Activated CD8-positive, alpha-beta memory T cell treated with anti-CD3 and anti-CD28 coated beads, Interleukin-2, amount 50 U/mL, for 24 hours (primary cell): ENCODE results near the gene FBXW11.

Experiments used
- DNase-seq: peaks from one replicate; pipeline ENCODE4 v3.0.0-alpha.2; 2020; ENCODE audit errors: extremely low read depth

Gene FBXW11

GRCh38 chr5:172006321-172007174 is at the start of gene FBXW11:
FBXW11 (minus strand) TSS chr5:172006638; CDS start chr5:172006502, 136 bp downstream.
- DNase-seq = peak; percentile 93

GRCh38 chr5:172055996-172056395 is 49.6 kb upstream of the FBXW11 start:
- DNase-seq = no peak

- DNase-seq = no peak
These were observed 49.0 kb upstream of the FBXW11 start for GRCh38 chr5:172055421-172055820.

- DNase-seq = no peak
These were observed 48.2 kb upstream of the FBXW11 start for GRCh38 chr5:172054611-172055153.

GRCh38 chr5:172052450-172053236 is 46.2 kb upstream of the FBXW11 start:
- no peak for DNase-seq

- no peak for DNase-seq
These were observed 45.4 kb upstream of the FBXW11 start for GRCh38 chr5:172051643-172052339.

- DNase-seq = no peak
These were observed 43.6 kb upstream of the FBXW11 start for GRCh38 chr5:172050080-172050479.

- no peak for DNase-seq
These were observed 42.9 kb upstream of the FBXW11 start for GRCh38 chr5:172049226-172049796.

GRCh38 chr5:172048539-172049101 is 42.2 kb upstream of the FBXW11 start:
- DNase-seq = no peak

GRCh38 chr5:172048170-172048422 is 41.7 kb upstream of the FBXW11 start:
- DNase-seq = no peak

- DNase-seq = no peak
These were observed 40.2 kb upstream of the FBXW11 start for GRCh38 chr5:172046593-172046992.

- DNase-seq = no peak
These were observed 38.8 kb upstream of the FBXW11 start for GRCh38 chr5:172045315-172045632.

GRCh38 chr5:172044631-172045314 is 38.3 kb upstream of the FBXW11 start:
- no peak for DNase-seq

GRCh38 chr5:172043865-172044264 is 37.4 kb upstream of the FBXW11 start:
- DNase-seq = no peak

- no peak for DNase-seq
These were observed 35.7 kb upstream of the FBXW11 start for GRCh38 chr5:172042183-172042582.

GRCh38 chr5:172038167-172038566 is 31.7 kb upstream of the FBXW11 start:
- no peak for DNase-seq

GRCh38 chr5:172035049-172035448 is 28.6 kb upstream of the FBXW11 start:
- no peak for DNase-seq

- DNase-seq = no peak
These were observed 25.5 kb upstream of the FBXW11 start for GRCh38 chr5:172031894-172032461.

- DNase-seq = no peak
These were observed 23.4 kb upstream of the FBXW11 start for GRCh38 chr5:172029876-172030275.

- DNase-seq = no peak
These were observed 21.7 kb upstream of the FBXW11 start for GRCh38 chr5:172028167-172028566.
